Activated T-helper 9 cell treated with anti-CD3 and anti-CD28 coated beads, Interleukin-2, amount 50 U/mL, for 16 hours (primary cell): ENCODE results near the gene SEPTIN5.

Experiments used
- DNase-seq: peaks from one replicate; pipeline ENCODE4 v3.0.0-alpha.2; 2020; ENCODE audit warnings: low read depth

SEPTIN5 gene

DNA sequence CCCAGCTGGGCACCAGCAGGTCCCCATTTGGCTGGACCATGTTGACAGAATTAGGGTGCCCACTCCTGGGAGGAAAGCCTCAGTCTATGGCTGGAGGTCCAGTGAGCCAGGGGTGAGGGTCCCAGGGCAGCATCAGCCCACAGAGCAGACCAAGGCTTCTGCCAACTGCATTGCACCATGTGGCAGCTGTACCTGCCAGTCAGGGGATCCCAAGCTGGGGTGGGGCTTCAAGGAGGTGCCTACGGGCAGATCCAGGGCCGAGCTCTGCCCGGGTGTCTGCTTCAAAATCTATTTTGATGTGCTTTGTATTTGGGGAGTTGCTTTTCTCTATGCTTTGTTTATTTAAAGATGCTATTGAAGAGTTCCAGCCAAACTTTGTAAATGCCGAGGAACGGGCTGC lies 19.5 kb downstream of the SEPTIN5 start:
- DNase-seq: no peak

DNA sequence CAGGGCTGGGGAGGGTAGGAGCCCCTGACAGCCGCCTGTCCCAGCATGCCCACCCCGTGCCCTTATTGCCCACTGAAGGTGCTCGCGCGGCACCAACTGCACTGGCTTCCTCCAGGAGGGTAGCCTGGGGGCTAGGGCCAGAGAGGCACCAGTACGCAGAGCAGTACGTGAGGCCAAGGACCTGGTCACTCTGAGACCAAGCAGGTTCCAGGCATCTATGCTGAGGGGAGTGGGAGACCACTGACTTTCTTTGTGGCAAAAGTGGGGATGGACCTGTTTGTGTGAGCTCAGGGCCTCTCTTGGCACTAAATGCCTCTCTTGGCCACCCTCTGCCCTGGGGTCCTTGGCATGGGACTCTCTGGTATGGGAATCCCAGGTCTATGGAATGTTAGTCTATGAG lies 19.9 kb downstream of the SEPTIN5 start:
- no peak for DNase-seq

GRCh38 chr22:19734837-19735382 lies 20.6 kb downstream of the SEPTIN5 start:
- no peak for DNase-seq

DNA sequence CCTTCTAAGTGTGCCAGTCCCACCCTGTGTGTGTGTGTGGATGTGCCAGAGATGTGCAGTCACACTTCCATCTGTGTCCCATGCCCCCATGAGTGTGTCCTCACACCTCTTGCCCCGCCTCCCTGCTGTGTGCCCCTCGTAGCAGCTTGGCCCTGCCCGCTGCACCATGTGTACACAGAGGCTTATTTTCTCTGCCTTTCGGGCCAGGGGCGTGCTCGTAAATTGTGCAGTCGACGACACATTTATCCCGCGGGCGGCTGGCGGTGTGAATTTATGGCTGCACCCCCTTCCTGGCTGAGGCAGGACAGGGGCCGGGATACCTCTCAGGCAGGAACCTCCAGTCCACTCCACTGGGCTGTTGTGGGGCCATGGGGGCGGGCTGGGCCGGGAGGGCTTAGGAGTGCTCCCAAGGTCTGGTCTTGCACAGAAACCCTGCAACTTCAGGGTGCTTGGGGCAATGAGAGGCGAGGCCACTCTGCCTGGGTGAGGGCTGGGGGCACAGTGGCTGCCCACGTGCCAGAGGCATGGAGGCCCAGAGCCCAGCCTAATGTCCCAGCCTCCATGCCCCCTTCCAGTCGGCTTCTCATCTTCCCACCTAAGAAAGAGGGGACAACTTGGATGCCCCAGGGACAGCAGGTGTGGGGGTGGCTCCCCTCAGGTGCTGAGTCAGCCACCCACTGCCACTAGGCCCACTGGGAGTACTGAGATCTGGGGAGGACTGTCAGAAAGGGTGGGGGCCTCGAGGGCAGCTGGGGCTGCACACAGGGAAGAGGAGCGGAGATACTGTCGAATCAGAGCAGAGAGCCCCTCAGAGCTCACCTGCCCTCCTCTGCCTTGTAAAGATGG lies 21.6 kb downstream of the SEPTIN5 start:
- DNase-seq: no peak

GRCh38 chr22:19737846-19738663 lies 23.8 kb downstream of the SEPTIN5 start:
- no peak for DNase-seq

GRCh38 chr22:19738664-19739447 lies 24.6 kb downstream of the SEPTIN5 start:
- no peak for DNase-seq

DNA sequence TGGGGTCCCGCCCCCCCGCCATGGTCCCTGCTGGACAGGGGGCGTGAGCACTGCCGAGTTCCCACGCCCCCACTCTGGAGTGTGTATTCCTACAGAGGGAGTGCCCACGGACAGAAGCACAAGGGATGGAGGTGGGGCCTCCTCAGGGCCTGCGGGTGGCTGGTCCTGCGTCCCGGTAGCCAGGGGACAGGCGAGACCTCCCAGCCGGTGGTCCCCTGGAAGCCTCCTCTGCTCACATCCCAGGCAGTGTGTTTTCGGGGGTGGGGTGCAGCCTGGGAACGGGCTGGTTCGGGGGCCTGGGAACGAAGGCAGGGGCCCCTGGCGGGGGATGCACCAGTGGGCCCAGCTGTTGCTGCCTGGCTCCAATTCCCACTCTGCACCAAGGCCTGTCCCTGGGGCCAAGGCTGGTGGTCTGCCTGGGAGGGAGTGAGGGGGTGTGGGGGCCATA lies 25.2 kb downstream of the SEPTIN5 start:
- no peak for DNase-seq

- DNase-seq: no peak
Measured at GRCh38 chr22:19739911-19740449, 25.7 kb downstream of the SEPTIN5 start.

GRCh38 chr22:19740586-19740985 lies 26.3 kb downstream of the SEPTIN5 start:
- DNase-seq: no peak

DNA sequence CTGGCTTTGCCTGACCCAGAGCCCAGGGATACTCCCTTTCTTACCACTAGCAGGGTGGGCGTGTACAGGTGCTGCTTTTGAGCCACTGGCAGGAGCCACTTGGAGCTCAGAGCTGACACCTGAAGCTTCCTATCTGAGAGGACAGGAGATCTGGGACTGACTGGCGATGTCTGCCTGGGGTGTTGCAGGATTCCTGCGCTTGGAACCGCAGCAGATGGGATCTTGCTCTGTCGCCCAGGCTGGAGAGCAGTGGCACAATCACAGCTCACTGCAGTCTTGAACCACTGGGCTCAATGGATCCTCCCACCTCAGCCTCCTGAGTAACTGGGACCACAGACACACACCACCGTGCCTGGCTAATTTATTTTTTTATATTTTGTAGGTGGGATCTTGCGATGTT lies 26.8 kb downstream of the SEPTIN5 start:
- no peak for DNase-seq

- no peak for DNase-seq
Measured at GRCh38 chr22:19742160-19743066, 28.1 kb downstream of the SEPTIN5 start.

DNA sequence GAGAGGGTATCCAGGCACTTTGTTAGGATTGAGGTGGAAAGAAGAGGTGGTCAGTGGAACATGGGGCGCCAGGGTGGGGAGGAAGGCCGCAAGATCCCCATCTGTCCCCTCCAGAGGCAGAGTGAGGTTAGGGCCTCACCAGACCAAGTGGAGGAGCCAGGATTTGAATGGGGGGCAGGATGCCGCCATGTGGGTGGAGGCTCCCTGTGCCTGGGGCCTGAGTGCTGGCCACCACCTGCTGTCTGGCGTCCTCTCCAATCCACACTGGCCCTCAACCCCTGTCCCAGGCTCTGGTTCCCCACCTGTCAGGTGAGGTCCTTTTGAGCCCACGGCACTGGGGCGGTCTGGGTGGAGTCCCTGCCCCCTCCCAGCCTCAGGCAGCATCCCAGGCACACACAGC lies 28.8 kb downstream of the SEPTIN5 start:
- no peak for DNase-seq

DNA sequence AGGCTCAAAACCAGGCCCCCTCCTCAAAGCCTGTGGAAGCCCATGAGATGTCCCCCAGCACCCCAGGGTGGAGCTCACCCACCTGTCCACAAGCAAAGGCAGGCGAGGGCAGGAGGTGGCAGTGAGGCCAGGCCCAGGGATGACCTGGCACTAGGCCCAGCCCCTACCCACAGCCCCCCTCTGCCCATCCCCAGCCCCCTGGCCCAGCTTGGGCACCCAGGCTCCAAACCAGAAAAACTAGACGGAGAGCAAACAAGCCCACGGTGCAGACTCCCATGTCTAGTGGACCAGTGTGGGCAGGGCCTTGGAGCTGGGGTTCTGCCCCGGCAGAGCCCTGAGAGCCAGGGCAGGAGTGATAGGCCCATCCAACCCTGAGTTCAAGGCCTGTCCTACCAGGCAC lies 29.3 kb downstream of the SEPTIN5 start:
- DNase-seq: no peak

DNA sequence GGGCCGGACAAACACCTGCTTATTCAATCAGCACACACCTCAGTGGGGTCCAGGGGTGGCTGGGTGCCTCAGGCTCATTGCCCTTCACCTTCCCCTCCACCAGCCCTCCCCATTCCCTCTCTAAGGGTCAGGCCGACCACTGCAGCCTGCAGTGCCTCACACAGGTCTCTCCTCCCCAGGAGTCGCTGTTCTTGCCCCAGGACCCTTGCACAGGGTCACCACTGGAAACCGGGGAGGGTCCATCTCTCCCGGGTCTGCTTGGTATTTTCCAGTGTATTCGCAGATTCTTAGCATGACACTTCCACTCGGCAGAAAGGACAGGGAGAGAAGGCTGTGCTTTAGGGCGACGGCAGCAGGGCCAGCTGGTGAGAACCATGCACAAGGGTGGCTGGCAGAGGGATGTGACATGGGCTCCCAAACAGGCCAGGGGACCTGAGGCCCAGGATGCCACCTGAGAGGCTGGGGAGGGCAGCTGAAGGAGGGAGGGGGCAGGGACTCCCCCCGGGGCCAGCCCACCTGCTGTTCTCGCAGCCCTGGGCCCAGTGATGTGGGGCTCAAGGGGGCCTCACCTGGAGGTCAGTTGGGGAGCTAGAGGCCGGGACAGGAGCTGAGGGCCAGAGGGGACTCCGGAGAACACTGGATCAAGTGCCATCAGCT lies 30.2 kb downstream of the SEPTIN5 start:
- no peak for DNase-seq

DNA sequence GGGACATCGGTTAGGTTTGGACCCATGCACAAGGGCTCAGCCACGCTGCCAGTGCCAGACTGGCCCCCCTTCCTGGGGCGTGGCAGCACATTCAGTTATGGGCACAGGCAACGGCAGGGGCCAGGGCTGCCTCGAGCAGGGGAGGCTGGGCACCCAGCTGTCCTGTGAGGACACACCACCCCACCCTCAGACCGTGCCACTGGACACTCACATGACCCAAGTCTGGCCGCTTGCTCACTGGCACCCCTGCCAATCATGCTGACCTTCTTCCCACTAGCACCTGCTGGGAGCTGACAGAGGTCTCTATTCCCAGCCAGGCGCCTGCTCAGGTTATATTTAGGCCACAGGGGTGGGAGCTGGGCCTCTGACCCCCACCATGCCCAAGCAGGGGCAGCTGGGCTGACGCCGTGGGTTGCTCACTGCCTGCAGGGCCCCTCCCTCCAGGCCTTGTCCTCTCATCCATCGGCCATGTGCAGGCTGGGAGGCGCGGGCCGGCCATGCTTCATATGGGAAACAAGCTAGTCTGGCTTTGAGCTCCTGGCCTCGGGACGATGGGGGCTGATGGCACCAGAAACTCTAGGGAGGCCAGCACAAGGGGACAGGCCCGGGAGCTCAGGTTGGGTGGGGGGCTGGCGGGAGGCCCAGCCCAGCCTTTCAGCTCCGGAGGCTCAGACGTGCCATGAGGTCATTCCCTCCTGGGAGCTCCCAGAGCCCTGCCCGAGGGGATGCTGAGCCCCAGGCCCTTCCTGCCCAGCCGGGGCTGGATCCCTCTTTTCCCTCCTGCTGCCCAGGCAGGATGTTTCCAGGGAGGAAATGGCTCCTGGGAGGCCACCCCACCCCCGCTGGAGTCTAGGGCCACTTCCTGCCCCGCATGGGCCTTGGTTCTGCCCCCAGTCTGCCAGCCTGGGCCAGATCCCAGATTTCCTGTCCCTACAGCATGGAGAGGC lies 31.1 kb downstream of the SEPTIN5 start:
- no peak for DNase-seq

DNA sequence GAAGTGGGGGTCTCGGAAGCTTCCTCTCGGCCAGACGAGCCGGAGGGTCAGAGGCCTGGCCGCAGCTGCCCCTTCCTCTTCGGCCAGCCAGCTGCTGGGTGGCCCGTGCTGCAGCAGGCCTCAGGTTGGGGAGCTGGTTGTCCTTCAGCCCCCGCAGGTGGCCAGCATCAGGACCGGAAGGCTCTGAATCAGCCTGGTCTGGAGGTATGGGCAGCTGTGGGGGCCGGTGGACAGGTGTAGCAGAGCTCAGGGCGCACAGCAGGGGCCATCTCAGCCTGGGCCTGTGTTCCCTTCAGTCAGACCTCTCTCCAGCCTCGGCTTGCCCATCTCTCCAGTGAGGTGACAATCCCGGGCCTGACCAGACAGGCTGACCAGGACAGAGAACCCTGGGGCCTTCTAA lies 32.4 kb downstream of the SEPTIN5 start:
- DNase-seq: no peak

GRCh38 chr22:19747551-19747950 lies 33.2 kb downstream of the SEPTIN5 start:
- no peak for DNase-seq

GRCh38 chr22:19748139-19748538 lies 33.8 kb downstream of the SEPTIN5 start:
- DNase-seq: no peak
